ENCODE results near the gene CHRNB2. TPM values are rescaled to one million over a fixed set of nuclear protein-coding genes. Genes with fewer than 3 reads are reported as not detected.

Gene CHRNB2
- total and polyA plus RNA-seq, 2 donors (not counting 3 experiments of a cell fraction or from before 2014, with no cell fraction given) = not detected

- POLR2A ChIA-PET = no interaction called here
Measured at GRCh38 chr1:154520333-154520732, 47.2 kb upstream of the CHRNB2 start.

More at GRCh38 chr1:154520333-154520732, 47.2 kb upstream of the CHRNB2 start:
- no peak overlapping the region for H3K4me3 ChIP-seq (replicated peaks in 1 of 3; ENCODE audit: insufficient read depth in 1 of 3, low read depth in 1 of 3, low read length in 3 of 3)
- no peak overlapping the region for H3K4me2 ChIP-seq (ENCODE audit: insufficient read depth, low read length)
- no peaks in the 10 kb centered on the region for H3K79me2 ChIP-seq (ENCODE audit: control insufficient read depth, insufficient read depth, low read length)
- no peak overlapping the region for H3K27ac ChIP-seq (ENCODE audit: insufficient read depth, low read depth, low read length)
- CTCF ChIA-PET = interaction anchor here (1.0 to 2.5 kb wide), 4 partner anchors 16 to 41 kb away, joined by 3 to 18 read pairs (median 6); no protein-coding TSS in a partner anchor
- DNase-seq (ENCODE audit: low read depth, low spot score) (peak; percentile 66), FAIRE-seq (no peak)
- H3K9me1 ChIP-seq (replicated peaks; ENCODE audit: control insufficient read depth, extremely low read depth, insufficient read depth, low read length) = no peaks in the 10 kb centered on the region
- intact Hi-C loops (cut with micrococcal nuclease) (no loop called here), dilution Hi-C loops (cut with MboI; ENCODE audit: extremely low pct_ligation_motif_present, low sequenced_read_pairs) (no loop called here)
- no peak overlapping the region for H3K9ac ChIP-seq (replicated peaks; ENCODE audit: extremely low read depth, insufficient read depth, low read length)
- no peaks in the 10 kb centered on the region for H3K27me3 ChIP-seq (ENCODE audit: control insufficient read depth in 2 of 2, insufficient read depth in 2 of 2, low read length in 2 of 2)
- no peaks in the 10 kb centered on the region for H4K20me1 ChIP-seq (replicated peaks; ENCODE audit: control insufficient read depth, extremely low read depth, insufficient read depth, low read length)
- no peaks in the 10 kb centered on the region for H3K36me3 ChIP-seq (ENCODE audit: control insufficient read depth in 2 of 2, extremely low read depth in 1 of 2, insufficient read depth in 2 of 2, low read length in 2 of 2)
- BruUV-seq (replicated peaks) = no TSS peak
- peaks cover 18% of the 10 kb centered on the region for H3K4me1 ChIP-seq (ENCODE audit: control insufficient read depth, extremely low read depth, insufficient read depth, low read length)
- TF ChIP-seq POLR2A (IDR thresholded peaks at IDR 0.05; ENCODE audit: low read depth, low read length) (no peak), FOS (IDR thresholded peaks at IDR 0.05; ENCODE audit: borderline replicate concordance, insufficient read depth, low read length) (no peak), GATA2 (IDR thresholded peaks at IDR 0.05; ENCODE audit: insufficient read depth, insufficient read length, low read depth, low read length) (no peak), MYC (IDR thresholded peaks at IDR 0.05; ENCODE audit: low read depth, low read length) (no peak), MAX (IDR thresholded peaks at IDR 0.05; ENCODE audit: insufficient read depth, insufficient read length) (no peak), POLR2AphosphoS5 (IDR thresholded peaks at IDR 0.05; ENCODE audit: insufficient read depth, low read depth, low read length) (no peak), EZH2 (IDR thresholded peaks at IDR 0.05; ENCODE audit: borderline replicate concordance, low read depth, low read length, severe bottlenecking) (no peak), JUN (IDR thresholded peaks at IDR 0.05; ENCODE audit: borderline replicate concordance, insufficient read depth, insufficient read length, low read depth) (no peak)
- TF ChIP-seq, protein P1, sequence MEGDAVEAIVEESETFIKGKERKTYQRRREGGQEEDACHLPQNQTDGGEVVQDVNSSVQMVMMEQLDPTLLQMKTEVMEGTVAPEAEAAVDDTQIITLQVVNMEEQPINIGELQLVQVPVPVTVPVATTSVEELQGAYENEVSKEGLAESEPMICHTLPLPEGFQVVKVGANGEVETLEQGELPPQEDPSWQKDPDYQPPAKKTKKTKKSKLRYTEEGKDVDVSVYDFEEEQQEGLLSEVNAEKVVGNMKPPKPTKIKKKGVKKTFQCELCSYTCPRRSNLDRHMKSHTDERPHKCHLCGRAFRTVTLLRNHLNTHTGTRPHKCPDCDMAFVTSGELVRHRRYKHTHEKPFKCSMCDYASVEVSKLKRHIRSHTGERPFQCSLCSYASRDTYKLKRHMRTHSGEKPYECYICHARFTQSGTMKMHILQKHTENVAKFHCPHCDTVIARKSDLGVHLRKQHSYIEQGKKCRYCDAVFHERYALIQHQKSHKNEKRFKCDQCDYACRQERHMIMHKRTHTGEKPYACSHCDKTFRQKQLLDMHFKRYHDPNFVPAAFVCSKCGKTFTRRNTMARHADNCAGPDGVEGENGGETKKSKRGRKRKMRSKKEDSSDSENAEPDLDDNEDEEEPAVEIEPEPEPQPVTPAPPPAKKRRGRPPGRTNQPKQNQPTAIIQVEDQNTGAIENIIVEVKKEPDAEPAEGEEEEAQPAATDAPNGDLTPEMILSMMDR (IDR thresholded peaks at IDR 0.05; ENCODE audit: extremely low read depth in 1 of 2, insufficient read depth in 1 of 2, low read depth in 1 of 2, low read length in 2 of 2) = no peak
- peak overlapping the region; percentile 5 for H2AFZ ChIP-seq (ENCODE audit: low read depth, low read length)
- H3K9me3 ChIP-seq (replicated peaks; ENCODE audit: control insufficient read depth, insufficient read depth, low read length) = no peaks in the 10 kb centered on the region
